GM19452 (cell line): Measurements from ENCODE around the gene BICDL2.
A peak's percentile ranks its signal among the peaks of the same experiment; 100 is the strongest.

Experiments used
- ATAC-seq: cut with Tn5 transposase; IDR thresholded peaks from one replicate; pipeline ENCODE4 v1.9.1; 2021; ENCODE audit not compliant: unreplicated experiment

Gene BICDL2

GRCh38 chr16:3012246-3012645 is 24.5 kb downstream of the BICDL2 start:
- ATAC-seq: no peak

- ATAC-seq: no peak
Observed at GRCh38 chr16:3010510-3010909, 26.2 kb downstream of the BICDL2 start.

GRCh38 chr16:3009568-3010390 is 27.0 kb downstream of the BICDL2 start:
- no peak for ATAC-seq

- no peak for ATAC-seq
Observed at GRCh38 chr16:3008690-3009037, 28.1 kb downstream of the BICDL2 start.

- ATAC-seq: no peak
Observed at GRCh38 chr16:3007957-3008689, 28.6 kb downstream of the BICDL2 start.

- ATAC-seq: no peak
Observed at GRCh38 chr16:3007059-3007956, 29.4 kb downstream of the BICDL2 start.

- no peak for ATAC-seq
Observed at GRCh38 chr16:3004781-3005284, 31.9 kb downstream of the BICDL2 start.

- ATAC-seq: no peak
Observed at GRCh38 chr16:3004319-3004718, 32.4 kb downstream of the BICDL2 start.

- ATAC-seq: peak; percentile 96
Observed at GRCh38 chr16:3003582-3004270, 33.0 kb downstream of the BICDL2 start.

GRCh38 chr16:3001316-3001715 is 35.4 kb downstream of the BICDL2 start:
- ATAC-seq: no peak

- ATAC-seq: no peak
Observed at GRCh38 chr16:3000540-3000939, 36.2 kb downstream of the BICDL2 start.

GRCh38 chr16:2999929-3000328 is 36.8 kb downstream of the BICDL2 start:
- no peak for ATAC-seq

GRCh38 chr16:2996298-2996697 is 40.4 kb downstream of the BICDL2 start:
- no peak for ATAC-seq

GRCh38 chr16:2992383-2993081 is 44.2 kb downstream of the BICDL2 start:
- no peak for ATAC-seq

GRCh38 chr16:2991566-2992261 is 45.0 kb downstream of the BICDL2 start:
- no peak for ATAC-seq

- ATAC-seq: no peak
Observed at GRCh38 chr16:2990891-2991290, 45.9 kb downstream of the BICDL2 start.

GRCh38 chr16:2988590-2989099 is 48.1 kb downstream of the BICDL2 start:
- no peak for ATAC-seq

- ATAC-seq: no peak
Observed at GRCh38 chr16:2987833-2988232, 48.9 kb downstream of the BICDL2 start.

- no peak for ATAC-seq
Observed at GRCh38 chr16:2987286-2987685, 49.5 kb downstream of the BICDL2 start.
